ENCODE measurements around the gene AOAH.
A peak's percentile ranks its signal among the peaks of the same experiment; 100 is the strongest.

The AOAH gene

DNA sequence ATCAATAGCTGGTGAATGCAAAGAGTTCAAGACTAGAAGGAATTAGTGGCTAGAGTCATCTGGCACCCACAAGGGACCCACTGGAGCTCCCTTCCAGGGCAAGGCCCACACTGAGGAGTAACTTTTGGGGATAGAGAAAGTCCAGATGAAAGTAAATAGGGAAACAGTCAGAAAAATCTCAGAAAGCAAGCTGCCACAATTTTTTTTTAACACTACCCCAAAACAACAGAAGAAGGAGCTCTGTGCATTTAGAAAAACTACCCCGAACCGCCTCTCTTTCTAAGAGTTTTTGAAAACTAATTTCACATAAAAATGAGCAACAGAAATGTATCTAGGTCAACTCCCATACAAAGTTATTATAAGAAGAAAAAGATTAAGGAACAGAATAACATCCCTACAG is 42.2 kb downstream of the AOAH start:
- no peak overlapping the region for H3K4me3 ChIP-seq (ENCODE audit: low read length)
- TF ChIP-seq, protein P1, sequence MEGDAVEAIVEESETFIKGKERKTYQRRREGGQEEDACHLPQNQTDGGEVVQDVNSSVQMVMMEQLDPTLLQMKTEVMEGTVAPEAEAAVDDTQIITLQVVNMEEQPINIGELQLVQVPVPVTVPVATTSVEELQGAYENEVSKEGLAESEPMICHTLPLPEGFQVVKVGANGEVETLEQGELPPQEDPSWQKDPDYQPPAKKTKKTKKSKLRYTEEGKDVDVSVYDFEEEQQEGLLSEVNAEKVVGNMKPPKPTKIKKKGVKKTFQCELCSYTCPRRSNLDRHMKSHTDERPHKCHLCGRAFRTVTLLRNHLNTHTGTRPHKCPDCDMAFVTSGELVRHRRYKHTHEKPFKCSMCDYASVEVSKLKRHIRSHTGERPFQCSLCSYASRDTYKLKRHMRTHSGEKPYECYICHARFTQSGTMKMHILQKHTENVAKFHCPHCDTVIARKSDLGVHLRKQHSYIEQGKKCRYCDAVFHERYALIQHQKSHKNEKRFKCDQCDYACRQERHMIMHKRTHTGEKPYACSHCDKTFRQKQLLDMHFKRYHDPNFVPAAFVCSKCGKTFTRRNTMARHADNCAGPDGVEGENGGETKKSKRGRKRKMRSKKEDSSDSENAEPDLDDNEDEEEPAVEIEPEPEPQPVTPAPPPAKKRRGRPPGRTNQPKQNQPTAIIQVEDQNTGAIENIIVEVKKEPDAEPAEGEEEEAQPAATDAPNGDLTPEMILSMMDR (conservative IDR thresholded peaks at IDR 0.05; ENCODE audit: low read length), result no peak
- no peak for DNase-seq (ENCODE audit: low read depth)

DNA sequence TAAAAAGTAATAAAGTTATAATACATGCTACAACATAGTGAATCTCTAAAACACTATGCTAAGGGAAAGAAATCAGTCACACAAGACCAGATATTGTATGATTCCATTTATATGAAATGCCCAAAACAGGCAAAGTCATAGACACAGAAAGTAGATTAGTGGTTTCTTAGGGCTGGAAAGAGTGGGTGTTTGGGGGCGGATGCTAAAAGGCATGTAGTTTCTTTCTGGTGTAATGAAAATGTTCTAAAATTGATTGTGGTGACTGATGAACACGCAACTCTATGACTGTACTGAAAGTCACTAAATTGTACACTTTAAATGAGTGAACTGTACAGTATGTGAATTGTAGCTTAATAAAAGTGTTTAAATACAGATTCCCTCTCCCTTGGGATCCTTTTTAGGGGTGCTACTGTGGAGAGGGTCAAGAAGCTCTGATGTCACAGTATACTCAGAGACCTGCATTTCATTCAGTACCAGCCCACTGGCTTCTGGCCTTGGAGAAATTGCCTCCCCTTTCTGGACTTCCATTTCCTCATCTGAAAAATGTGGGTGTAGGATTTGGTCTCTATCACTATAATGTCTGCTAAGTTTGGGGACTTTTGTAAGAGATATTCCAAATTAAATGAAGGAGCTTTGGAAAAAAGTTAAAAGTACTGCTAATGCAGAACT is 46.4 kb downstream of the AOAH start:
- DNase-seq (ENCODE audit: low read depth), result no peak
- no peak overlapping the region for H3K4me3 ChIP-seq (ENCODE audit: low read length)
- TF ChIP-seq, protein P1 (conservative IDR thresholded peaks at IDR 0.05; ENCODE audit: low read length), result no peak

DNA sequence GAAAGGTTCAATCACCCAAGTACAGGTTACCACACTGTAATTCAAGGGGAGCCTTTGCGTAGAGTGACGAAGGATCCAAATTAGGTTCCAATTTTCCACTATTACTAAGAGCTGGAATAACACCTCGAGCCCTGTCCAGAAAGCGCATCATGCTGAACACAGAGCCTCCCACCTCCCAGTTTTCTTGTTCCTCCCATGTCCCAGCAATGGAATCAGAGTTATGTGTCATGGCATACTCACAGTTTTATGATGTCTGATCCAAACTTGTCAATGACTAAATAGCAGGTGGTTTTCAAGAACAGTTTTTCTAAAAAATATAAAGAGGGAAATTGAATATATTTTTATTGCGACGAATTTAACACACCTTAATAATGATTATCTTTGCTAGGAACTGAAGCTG is 50.6 kb downstream of the AOAH start:
- DNase-seq (ENCODE audit: low read depth), result no peak
- TF ChIP-seq, protein P1 (conservative IDR thresholded peaks at IDR 0.05; ENCODE audit: low read length), result no peak
- H3K4me3 ChIP-seq (ENCODE audit: low read length), result no peak overlapping the region

DNA sequence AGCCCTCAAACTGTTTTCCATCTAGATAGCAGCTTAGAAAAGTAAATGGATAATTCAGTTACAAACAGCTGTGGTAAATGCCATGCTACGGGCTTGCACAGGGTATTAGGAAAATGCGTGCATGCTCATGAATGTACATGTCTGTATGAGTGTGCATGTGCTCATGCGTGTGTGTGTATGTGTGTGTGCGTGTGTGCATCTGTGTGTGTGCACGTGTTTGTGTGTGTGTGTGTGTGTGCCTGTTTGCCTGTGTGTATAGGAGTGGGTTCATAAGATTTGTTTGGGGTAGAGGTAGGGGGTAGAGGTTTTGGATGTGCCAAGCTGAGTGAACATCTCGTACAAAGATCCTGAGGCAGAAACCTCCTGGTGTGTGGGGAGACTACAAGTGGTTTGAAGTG is 52.9 kb downstream of the AOAH start:
- no peak for DNase-seq (ENCODE audit: low read depth)
- no peak overlapping the region for H3K4me3 ChIP-seq (ENCODE audit: low read length)
- TF ChIP-seq, protein P1 (conservative IDR thresholded peaks at IDR 0.05; ENCODE audit: low read length), result no peak

DNA sequence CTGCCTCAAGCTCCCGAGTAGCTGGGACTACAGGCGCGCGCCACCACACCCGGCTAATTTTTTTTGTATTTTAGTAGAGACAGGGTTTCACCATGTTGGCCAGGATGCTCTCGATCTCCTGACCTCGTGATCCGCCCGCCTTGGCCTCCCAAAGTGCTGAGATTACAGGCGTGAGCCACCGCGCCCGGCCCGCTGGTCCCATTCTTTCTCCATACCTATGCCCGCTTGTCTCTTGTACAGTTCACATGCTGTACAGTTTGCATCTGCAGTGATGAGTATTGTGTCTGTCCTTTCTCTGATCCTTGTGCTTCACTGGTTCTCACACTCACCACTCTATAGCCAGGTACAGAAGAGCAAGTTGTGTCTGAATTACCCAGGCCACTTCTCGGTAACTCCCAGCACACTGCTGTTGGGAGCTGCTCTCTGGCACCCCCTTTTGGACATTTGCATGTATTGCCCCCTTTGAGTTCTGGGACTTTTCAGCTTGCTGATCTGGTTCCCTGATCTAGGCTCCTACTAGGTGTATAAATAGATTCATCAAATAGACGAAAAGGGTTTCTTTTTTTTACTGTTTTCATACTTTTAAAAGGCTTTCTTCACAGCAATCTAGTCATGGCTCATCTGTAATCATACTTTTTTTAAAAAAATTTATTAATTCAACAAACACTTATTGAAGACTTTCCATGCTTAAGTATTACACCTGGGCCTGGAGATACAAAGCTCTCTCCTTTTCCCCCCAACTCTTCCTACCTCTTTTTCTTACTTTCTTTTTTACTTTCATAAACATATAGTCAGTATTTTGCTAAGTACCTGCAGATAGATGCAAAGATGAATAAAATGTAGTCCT is 53.5 kb downstream of the AOAH start:
- TF ChIP-seq, protein P1 (conservative IDR thresholded peaks at IDR 0.05; ENCODE audit: low read length), result peak; percentile 97

DNA sequence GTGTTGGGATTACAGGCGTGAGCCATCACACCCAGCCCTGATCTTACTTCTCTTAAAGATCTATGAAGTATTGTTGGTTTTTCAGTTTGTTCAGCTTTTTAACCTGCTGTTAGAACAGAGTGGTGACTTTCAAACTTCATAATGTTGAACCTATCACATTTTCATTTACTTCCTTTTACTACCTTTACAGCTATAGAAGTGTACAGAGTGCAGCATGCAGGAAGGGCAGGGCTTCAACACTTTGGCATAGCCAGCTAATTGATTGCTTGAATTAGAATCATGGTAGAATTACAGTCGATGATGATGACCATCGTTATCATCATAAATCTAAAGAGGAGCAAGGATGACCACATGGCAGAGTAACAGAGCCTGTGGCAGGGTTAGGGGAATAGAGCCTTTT is 55.5 kb downstream of the AOAH start:
- no peak overlapping the region for H3K4me3 ChIP-seq (ENCODE audit: low read length)
- DNase-seq (ENCODE audit: low read depth), result no peak
- TF ChIP-seq, protein P1 (conservative IDR thresholded peaks at IDR 0.05; ENCODE audit: low read length), result no peak

More for the DNA sequence above, 53.5 kb downstream of the AOAH start:
- no peak overlapping the region for H3K4me3 ChIP-seq (ENCODE audit: low read length)
- DNase-seq (ENCODE audit: low read depth), result peak; percentile 56

DNA sequence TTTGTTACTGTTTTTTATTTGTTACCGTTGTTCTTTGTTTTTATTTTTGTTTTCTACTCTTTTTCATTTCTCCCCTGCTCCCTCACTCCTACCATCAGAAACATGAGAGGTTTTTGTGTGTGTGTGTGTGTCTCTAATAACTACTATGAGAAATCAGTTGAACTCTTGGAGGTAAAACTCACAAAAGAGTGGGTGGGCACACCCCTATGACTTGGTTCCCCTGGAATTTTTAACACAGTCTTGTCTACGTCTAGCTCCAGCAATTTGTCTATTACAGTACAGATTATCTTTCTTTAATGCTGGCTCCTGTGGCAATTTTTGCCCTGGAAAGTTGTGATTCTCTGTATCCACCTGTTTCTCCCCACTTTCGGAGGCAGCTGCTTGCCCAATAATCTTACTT is 56.2 kb downstream of the AOAH start:
- TF ChIP-seq, protein P1 (conservative IDR thresholded peaks at IDR 0.05; ENCODE audit: low read length), result no peak
- no peak for DNase-seq (ENCODE audit: low read depth)

More for the DNA sequence above, 56.2 kb downstream of the AOAH start:
- no peak overlapping the region for H3K4me3 ChIP-seq (ENCODE audit: low read length)

Data from AG10803 (cell line).